Heart right ventricle (tissue), 16 donors: ENCODE results near the gene PYROXD2. TPM values are rescaled to one million over a fixed set of nuclear protein-coding genes. Genes with fewer than 3 reads are reported as not detected.

Experiments used
- ATAC-seq, 8 donors: fragments of 200-7000 bp; cut with Tn5 transposase; one replicate each; pipeline ENCODE4 v1.9.1; 2020; ENCODE audit warnings: mild to moderate bottlenecking in 8 of 8, moderate library complexity in 8 of 8, moderate number of reproducible peaks in 1 of 8
- DNase-seq, 2 donors: peaks; one replicate each; pipeline ENCODE4 v3.0.0-alpha.2; 2020
- H3K27ac ChIP-seq, 10 donors: fragments of 200-600 bp; sonication (generic) in 2 of 10; one replicate each; pipeline versions ENCODE4 v1.5.0 to v1.8.0; 2020 to 2022; ENCODE audit warnings: mild to moderate bottlenecking in 3 of 10
- H3K27me3 ChIP-seq, 7 donors: fragments of 200-600 bp; one replicate each; pipeline ENCODE4 v1.8.0; 2021 to 2022; ENCODE audit warnings: mild to moderate bottlenecking in 2 of 7
- H3K36me3 ChIP-seq, 9 donors: fragments of 200-600 bp; sonication (generic) in 1 of 9; one replicate each; pipeline versions ENCODE4 v1.5.0 to v1.8.0; 2020 to 2022; ENCODE audit warnings: mild to moderate bottlenecking in 2 of 9
- H3K4me1 ChIP-seq, 9 donors: fragments of 200-600 bp; sonication (generic) in 1 of 9; one replicate each; pipeline versions ENCODE4 v1.5.0 to v1.8.0; 2020 to 2022; ENCODE audit warnings: mild to moderate bottlenecking in 4 of 9
- H3K4me3 ChIP-seq, 10 donors: fragments of 200-600 bp; sonication (generic) in 2 of 10; one replicate each; pipeline versions ENCODE4 v1.5.0 to v1.8.0; 2020 to 2022; ENCODE audit warnings: mild to moderate bottlenecking in 7 of 10, moderate library complexity in 2 of 10
- H3K9me3 ChIP-seq, 11 donors: fragments of 200-600 bp in 10 of 11; sonication (generic) in 2 of 11; one replicate each; pipeline versions ENCODE4 v1.5.0 to v1.8.0; 2013 to 2022; ENCODE audit warnings: mild to moderate bottlenecking in 2 of 11, control low read depth in 1 of 11, moderate library complexity in 1 of 11
- CTCF ChIP-seq, 9 donors: fragments of 200-600 bp; sonication (generic) in 2 of 9; IDR thresholded peaks; one replicate each; pipeline versions ENCODE4 v1.5.0 to v1.8.0; 2021 to 2022; ENCODE audit warnings: antibody characterized with exemption in 9 of 9, mild to moderate bottlenecking in 5 of 9, moderate library complexity in 1 of 9
- WGBS, 2 donors: extraction: QIAGEN DNeasy Blood & Tissue Kit; methylation state at CpG; one replicate each; pipeline ENCODE4 v1.1.7; 2013; ENCODE audit warnings: inconsistent platforms in 1 of 2; 5-methylcytosine and 5-hydroxymethylcytosine counted together
- intact Hi-C, 10 donors: fragments of 100-400 bp; cut with DNase I; formaldehyde crosslinking; loops; one replicate each; pipeline versions ENCODE4 v1.11.1 to v1.14.2; 2022
- polyA plus RNA-seq, 2 donors: library from polyadenylated mRNA; stranded (reverse); fragments of 200-250 nt; gene quantifications; one replicate each; pipeline ENCODE4 v1.2.3, GENCODE V29; 2013
- total RNA-seq, 10 donors: library from RNA; stranded (reverse); fragmentation: NEBNext Ultra II Directional in 3 of 10; extraction: Animal tissue kit (Norgen Biotek cat#: 25700) in 3 of 10; gene quantifications; one replicate each; pipeline versions ENCODE4 v1.2.1 to v1.2.4, GENCODE V29; 2021 to 2023
- donor health status: Arrhythmogenic right ventricular cardiomyopathy.
- donor health status: ischemic (EF 13 %, LVEDD 7.1; RV severe dilation, severe dysfunction).
- donor health status: healthy with polysubstance abuse.
- donor health status: DM: no; HTN: yes; CAD: no.
- donor health status: DM: no; HTN: no; CAD: no.
- donor health status: ischemic (EF 25% LVEDD 6.9; RV normal size, moderate dysfunction).
- donor health status: ischemic (EF 25% LVEDD 5.7; RV mildly dilated, moderate dysfunction).
- donor health status: healthy.
- donor health status: DM: yes; HTN: yes; CAD: no.
- donor health status: Ischemic cardiomyopathy.
- donor health status: ischemic (EF 35%, LVEDD 5.7; RV mildly dilated, moderate dysfunction).
- donor health status: nonischemic (EF 11% LVEDD 7.7; RV severe dilation, severe dysfunction).
- donor health status: DM: yes; HTN: yes; CAD: no.
- donor health status: PGD.
- donor health status: ischemic (EF 29% LVEDD 5.4; RV normal size, mild dysfunction).
- donor health status: nonischemic (EF 23%, LVEDD 6.1; RV moderate dilation, normal function).

Gene PYROXD2
- total and polyA plus RNA-seq, 12 donors = 3.1 to 31.2 (median 13.9) TPM

GRCh38 chr10:98394851-98395440 is 20.0 kb downstream of the PYROXD2 start:
- WGBS, 2 donors = 74 to 76% methylated on average over 8 of the region's 8 CpGs
- intact Hi-C loops = no loop called here
- Histone ChIP-seq H3K27ac (no peak overlapping the region), H3K4me3 (no peak overlapping the region), H3K9me3 (no peaks in the 10 kb centered on the region), H3K27me3 (no peaks in the 10 kb centered on the region), H3K4me1 (peaks cover 0 to 21% (median 7%) of the 10 kb centered on the region in 9 donors), H3K36me3 (peaks cover 0 to 54% (median 4%) of the 10 kb centered on the region in 9 donors)
- ATAC-seq (no peak), DNase-seq (no peak)
- TF ChIP-seq CTCF (IDR thresholded peaks at IDR 0.05) = no peak

GRCh38 chr10:98391578-98391991 is 23.4 kb downstream of the PYROXD2 start:
- 55 to 66% methylated on average over 8 of the region's 8 CpGs for WGBS, 2 donors

GRCh38 chr10:98391065-98391464 is 23.9 kb downstream of the PYROXD2 start:
- WGBS, 2 donors = 77 to 90% methylated on average over 7 of the region's 7 CpGs
- no peaks in the 10 kb centered on the region for H3K27me3 ChIP-seq
- ATAC-seq (no peak), DNase-seq (no peak)
- no peak for TF ChIP-seq CTCF (IDR thresholded peaks at IDR 0.05)
- intact Hi-C loops = no loop called here
- peak overlapping the region in 1 of 10 donors; percentile 53 for H3K27ac ChIP-seq
- peaks cover 0 to 27% (median 0%) of the 10 kb centered on the region in 9 donors for H3K36me3 ChIP-seq
- H3K4me1 ChIP-seq = peaks cover 0 to 21% (median 7%) of the 10 kb centered on the region in 9 donors
- peak overlapping the region in 1 of 10 donors; percentile 23 for H3K4me3 ChIP-seq
- H3K9me3 ChIP-seq = no peaks in the 10 kb centered on the region

More at GRCh38 chr10:98391578-98391991, 23.4 kb downstream of the PYROXD2 start:
- H3K4me1 ChIP-seq = peaks cover 0 to 21% (median 7%) of the 10 kb centered on the region in 9 donors
- peak; percentile 37 to 66 for DNase-seq
- no peak overlapping the region for H3K4me3 ChIP-seq
- peak in 7 of 8 donors; percentile 29 to 71 (median 45) for ATAC-seq
- no peaks in the 10 kb centered on the region for H3K9me3 ChIP-seq
- TF ChIP-seq CTCF (IDR thresholded peaks at IDR 0.05) = no peak
- H3K27me3 ChIP-seq = no peaks in the 10 kb centered on the region
- peak overlapping the region in 1 of 10 donors; percentile 49 for H3K27ac ChIP-seq
- peaks cover 0 to 32% (median 0%) of the 10 kb centered on the region in 9 donors for H3K36me3 ChIP-seq
- intact Hi-C loops = no loop called here

GRCh38 chr10:98390406-98390805 is 24.6 kb downstream of the PYROXD2 start:
- no peak for DNase-seq
- WGBS, 2 donors = 99 to 100% methylated on average over 4 of the region's 4 CpGs
- peaks cover 0 to 21% (median 7%) of the 10 kb centered on the region in 9 donors for H3K4me1 ChIP-seq
- no peaks in the 10 kb centered on the region for H3K27me3 ChIP-seq
- H3K36me3 ChIP-seq = peaks cover 0 to 26% (median 0%) of the 10 kb centered on the region in 9 donors
- H3K27ac ChIP-seq = peak overlapping the region in 1 of 10 donors; percentile 53
- ATAC-seq = no peak
- intact Hi-C loops = no loop called here
- H3K9me3 ChIP-seq = no peaks in the 10 kb centered on the region
- peak overlapping the region in 1 of 10 donors; percentile 23 for H3K4me3 ChIP-seq
- no peak for TF ChIP-seq CTCF (IDR thresholded peaks at IDR 0.05)
